Stimulated activated CD4-positive, alpha-beta T cell treated with anti-CD3 and anti-CD28 coated beads, Interleukin-1b, Interleukin-23, amount 100 ng/mL, for 48 hours (primary cell): ENCODE results near the gene C22orf15.

Source experiments
- DNase-seq: peaks from one replicate; pipeline ENCODE4 v3.0.0-alpha.2; 2020

Gene C22orf15

DNA sequence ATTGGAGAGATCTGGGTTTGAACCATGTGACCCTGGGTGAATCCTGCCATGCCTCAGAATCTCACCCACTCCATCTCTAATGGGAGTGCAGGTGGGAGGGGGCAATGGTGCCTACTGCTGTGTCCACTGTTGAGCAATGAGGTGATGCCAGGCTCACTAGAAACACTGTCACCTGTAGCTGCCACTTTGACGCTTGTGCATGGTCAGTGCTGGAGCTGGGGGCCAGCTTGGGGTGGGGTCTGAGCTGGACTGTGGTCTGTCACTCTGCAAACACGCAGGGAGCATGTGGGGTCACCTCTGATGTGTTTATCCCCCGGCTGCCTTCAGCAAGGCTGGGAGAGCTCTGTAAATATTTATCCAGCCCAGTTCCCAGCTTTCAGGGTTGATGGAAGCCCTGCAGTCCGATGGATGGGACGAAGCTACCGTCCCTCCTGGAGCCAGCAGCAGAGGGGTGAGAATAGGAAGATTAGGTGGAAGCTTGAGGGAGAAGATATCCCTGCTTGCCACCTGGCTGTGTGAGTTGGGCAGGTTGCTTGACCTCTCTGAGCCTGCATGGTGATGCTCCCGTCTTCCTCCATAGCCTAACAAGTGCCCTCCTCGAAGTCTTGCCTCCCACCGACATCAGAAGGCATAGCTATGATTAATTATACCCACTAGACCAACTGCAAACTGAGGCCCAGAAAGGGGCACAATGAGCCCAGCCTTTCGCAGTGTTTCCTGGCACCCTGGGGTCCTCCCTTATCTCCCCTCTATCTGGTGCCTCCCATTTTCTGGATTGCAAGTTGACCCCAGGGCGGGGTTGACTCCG is 11.5 kb downstream of the C22orf15 start:
- DNase-seq, result no peak

GRCh38 chr22:23774922-23775436 is 12.2 kb downstream of the C22orf15 start:
- no peak for DNase-seq

- no peak for DNase-seq
Measured at GRCh38 chr22:23775779-23776375, 13.1 kb downstream of the C22orf15 start.

DNA sequence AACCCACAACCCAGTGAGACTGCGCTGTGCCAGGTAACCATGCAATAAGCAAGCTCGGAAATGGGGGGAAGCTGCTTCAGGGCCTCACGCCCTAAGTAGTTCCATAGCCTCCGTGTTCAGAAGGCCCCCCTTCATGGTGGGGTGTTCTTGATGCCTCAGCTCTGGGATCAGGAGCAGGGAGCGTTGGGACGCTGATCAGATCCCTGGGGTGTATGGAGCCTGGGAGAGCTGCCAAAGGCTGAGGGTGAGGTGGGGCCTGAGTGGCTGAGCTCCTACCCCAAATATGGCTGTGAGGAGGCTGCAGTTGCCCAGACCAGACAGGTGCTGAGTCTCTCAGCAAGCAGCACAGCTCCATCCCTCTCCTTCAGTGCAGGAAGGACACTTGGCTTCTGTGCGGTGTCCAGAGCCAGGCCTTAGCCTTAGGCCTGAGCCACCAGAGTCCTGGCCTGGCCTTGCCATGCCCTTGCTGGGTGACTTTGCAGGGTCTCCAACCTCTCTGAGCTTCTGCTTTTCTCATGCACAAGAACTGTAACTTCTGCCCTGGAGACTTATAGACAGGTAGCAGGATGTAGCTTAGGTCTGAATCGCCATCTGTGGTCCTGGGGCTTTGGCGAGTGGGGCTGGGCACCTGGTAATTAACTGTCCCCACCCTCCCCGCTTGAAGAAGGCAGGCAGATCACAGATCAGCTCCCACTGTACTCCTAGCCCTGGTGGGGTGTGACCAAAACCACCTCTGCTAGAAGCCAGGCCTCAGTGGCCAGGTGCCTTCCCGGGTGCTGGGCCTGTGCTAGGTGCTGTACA is 15.2 kb downstream of the C22orf15 start:
- DNase-seq, result no peak

DNA sequence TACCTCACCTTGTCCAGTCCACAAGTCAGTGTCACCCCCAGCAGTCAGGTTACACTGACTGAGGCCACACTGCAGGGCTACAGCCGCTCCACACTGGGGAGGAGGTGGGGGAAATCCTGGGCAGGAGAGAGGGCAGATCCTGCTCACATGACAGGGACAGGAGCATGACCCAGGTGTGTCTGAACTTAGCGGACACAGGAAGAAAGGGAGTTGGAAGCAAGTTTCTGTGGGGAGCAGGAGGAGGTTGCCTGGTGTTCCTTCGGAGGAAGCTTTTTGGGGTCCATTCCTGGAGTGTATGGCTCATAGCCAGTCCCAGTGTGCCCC is 15.7 kb downstream of the C22orf15 start:
- no peak for DNase-seq

DNA sequence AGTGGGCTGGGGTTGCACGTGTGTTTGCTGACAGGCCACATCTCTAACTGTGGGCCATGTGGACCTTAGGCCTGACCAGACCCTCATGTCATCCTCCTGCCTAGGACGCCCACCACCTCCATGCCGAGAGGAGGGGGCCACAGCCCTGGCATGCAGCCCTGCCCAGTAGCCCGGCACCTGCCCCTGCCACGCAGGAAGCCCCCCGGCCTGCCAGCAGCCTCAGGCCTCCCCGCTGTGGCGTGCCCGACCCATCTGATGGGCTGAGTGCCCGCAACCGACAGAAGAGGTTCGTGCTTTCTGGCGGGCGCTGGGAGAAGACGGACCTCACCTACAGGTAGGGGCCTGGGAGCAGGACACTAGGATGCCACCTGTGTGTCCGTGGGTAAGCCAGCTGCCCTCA is 16.3 kb downstream of the C22orf15 start:
- DNase-seq, result no peak

GRCh38 chr22:23779731-23780130 is 16.9 kb downstream of the C22orf15 start:
- DNase-seq, result no peak

GRCh38 chr22:23780146-23780748 is 17.5 kb downstream of the C22orf15 start:
- no peak for DNase-seq

- DNase-seq, result no peak
Measured at GRCh38 chr22:23781065-23781464, 18.3 kb downstream of the C22orf15 start.

GRCh38 chr22:23781511-23782183 is 18.9 kb downstream of the C22orf15 start:
- no peak for DNase-seq

DNA sequence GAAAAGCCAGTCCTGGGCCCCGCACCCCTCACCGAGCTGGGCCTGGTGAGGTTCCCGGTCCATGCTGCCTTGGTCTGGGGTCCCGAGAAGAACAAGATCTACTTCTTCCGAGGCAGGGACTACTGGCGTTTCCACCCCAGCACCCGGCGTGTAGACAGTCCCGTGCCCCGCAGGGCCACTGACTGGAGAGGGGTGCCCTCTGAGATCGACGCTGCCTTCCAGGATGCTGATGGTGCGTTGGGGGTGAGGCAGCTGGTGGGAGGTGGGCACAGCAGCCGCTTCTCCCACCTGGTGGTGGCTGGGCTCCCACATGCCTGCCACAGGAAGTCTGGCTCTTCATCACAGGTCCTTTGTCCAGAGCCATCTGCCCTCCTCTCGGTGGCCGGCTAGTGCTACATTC is 19.5 kb downstream of the C22orf15 start:
- no peak for DNase-seq

DNA sequence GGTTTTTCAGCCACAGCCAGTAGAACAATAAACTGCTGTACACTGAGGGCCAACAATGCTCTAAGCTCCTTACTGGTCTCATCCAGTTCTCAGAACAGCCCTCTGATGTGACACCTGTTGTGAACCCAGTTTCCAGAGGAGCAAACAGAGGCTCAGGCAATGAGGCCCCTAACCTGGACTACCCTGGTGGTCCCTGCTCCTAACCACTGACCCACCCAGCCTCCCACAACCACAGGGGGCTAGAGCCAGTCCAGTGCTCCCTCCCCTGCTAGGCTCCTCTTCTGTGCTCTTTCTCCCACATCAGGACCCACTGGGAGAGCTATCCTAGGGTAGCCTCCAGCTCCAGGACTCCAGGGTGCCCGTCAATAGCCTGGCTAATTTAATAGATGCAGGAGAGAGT is 19.9 kb downstream of the C22orf15 start:
- no peak for DNase-seq

DNA sequence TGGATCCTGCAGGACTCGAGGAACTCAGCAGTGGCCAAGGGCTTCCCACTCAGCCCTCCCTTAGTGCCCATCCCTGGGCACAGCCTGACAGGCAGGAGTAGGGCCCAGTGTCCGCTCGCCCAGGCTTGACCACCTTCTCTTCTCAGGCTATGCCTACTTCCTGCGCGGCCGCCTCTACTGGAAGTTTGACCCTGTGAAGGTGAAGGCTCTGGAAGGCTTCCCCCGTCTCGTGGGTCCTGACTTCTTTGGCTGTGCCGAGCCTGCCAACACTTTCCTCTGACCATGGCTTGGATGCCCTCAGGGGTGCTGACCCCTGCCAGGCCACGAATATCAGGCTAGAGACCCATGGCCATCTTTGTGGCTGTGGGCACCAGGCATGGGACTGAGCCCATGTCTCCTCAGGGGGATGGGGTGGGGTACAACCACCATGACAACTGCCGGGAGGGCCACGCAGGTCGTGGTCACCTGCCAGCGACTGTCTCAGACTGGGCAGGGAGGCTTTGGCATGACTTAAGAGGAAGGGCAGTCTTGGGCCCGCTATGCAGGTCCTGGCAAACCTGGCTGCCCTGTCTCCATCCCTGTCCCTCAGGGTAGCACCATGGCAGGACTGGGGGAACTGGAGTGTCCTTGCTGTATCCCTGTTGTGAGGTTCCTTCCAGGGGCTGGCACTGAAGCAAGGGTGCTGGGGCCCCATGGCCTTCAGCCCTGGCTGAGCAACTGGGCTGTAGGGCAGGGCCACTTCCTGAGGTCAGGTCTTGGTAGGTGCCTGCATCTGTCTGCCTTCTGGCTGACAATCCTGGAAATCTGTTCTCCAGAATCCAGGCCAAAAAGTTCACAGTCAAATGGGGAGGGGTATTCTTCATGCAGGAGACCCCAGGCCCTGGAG is 20.7 kb downstream of the C22orf15 start:
- DNase-seq, result no peak

GRCh38 chr22:23784215-23784732 is 21.5 kb downstream of the C22orf15 start:
- DNase-seq, result no peak

- DNase-seq, result no peak
Measured at GRCh38 chr22:23786261-23786710, 23.5 kb downstream of the C22orf15 start.

DNA sequence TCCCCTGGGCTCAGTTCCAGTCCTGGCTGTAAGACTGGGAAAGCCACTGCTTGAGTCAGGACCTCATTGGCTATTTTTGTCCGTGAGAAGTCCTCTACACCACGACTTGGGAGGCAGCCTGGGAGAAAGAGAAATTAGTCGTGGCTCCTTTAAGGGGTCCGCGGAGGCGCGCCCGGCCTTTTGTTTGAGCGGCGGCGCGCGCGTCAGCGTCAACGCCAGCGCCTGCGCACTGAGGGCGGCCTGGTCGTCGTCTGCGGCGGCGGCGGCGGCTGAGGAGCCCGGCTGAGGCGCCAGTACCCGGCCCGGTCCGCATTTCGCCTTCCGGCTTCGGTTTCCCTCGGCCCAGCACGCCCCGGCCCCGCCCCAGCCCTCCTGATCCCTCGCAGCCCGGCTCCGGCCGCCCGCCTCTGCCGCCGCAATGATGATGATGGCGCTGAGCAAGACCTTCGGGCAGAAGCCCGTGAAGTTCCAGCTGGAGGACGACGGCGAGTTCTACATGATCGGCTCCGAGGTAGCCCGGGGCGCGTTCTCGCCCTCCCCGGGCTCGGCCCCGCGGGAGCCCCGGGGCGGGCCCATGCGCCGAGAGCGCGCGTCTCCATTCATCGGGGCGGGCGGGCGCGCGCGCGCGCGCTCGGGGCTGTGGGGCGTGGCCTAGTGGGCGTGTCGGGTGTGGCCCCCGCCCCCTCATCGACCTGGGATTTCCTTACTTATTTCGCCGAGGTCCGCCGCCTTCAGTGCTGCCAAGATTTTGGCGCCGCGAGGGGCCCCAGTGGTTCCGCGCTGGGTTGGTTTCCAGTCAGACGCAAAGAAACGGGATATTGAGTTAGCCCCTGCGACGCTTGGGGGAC is 24.2 kb downstream of the C22orf15 start, which contains the start of gene SMARCB1:
TSS of gene SMARCB1 (plus strand) at position 215 of the 848 bp plus-strand sequence. CDS start at position 419, 204 bp downstream.
- peak; percentile 88 for DNase-seq

GRCh38 chr22:23787600-23787896 is 24.8 kb downstream of the C22orf15 start:
- DNase-seq, result no peak

DNA sequence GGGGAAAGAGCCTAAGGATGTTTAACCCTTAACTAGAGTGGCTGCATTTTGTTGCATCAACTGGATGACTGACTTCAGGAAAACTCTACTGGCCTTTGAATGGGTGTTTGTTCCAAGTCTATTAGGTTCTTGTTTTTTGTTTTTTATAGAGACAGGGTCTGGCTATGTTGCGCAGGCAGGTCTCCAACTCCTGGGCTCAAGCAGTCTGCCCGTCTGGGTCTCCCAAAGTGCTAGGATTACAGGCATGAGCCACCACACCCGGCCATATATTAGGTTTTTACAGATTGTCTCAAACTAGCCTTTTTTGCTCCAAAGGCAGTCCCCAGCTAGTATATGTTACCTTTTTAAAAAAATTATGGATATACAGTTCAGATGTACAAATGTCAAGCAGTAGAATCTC is 25.1 kb downstream of the C22orf15 start:
- DNase-seq, result no peak

- no peak for DNase-seq
Measured at GRCh38 chr22:23789121-23789520, 26.3 kb downstream of the C22orf15 start.

- DNase-seq, result no peak
Measured at GRCh38 chr22:23789638-23790037, 26.8 kb downstream of the C22orf15 start.
